Embryonic facial prominence (tissue), 1 donor: Measurements from ENCODE around the gene MACROH2A1.

Experiments
- DNase-seq: peaks from one replicate; pipeline ENCODE4 v3.0.0-alpha.2; 2016; ENCODE audit errors: extremely low spot score

MACROH2A1 gene

DNA sequence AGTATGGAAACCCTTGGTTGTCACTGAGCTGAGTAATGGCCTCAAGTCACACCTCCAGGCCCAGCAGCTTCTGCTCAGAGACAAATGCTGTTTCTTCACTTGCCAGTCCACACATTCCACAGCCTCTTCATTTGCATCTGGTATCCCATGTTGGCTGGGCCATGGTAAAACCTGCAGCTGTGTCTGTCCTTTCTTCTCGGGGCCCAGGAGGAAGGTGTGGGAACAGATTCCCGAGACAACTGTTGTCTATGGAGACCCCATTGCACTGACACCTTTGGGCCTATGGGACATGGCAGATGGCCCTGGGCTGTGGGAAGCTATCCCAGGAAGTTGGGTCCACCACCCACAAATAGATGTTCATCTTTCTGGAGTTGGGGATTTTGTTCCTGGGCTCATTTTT is 85.1 kb downstream of the MACROH2A1 start:
- no peak for DNase-seq

DNA sequence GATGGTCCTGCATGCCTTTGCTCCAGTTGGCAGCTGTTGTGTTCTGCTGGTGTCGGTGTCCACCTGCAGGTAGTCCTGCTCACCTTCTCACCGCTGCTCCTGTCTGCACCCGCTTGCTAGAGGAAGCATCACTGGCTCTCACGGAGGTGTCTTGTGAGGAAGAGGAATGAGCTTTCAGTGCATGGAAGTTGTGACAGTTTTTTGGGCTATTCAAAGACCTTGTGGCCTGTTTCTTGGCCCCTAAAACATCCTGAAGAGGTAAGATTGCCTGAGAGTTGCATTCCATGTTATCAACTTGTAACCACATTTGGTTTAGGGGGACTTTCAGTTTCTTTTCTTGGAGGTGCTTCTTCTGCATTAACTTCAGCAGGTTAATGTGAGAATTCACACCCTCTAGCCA is 85.6 kb downstream of the MACROH2A1 start:
- DNase-seq, result no peak

DNA sequence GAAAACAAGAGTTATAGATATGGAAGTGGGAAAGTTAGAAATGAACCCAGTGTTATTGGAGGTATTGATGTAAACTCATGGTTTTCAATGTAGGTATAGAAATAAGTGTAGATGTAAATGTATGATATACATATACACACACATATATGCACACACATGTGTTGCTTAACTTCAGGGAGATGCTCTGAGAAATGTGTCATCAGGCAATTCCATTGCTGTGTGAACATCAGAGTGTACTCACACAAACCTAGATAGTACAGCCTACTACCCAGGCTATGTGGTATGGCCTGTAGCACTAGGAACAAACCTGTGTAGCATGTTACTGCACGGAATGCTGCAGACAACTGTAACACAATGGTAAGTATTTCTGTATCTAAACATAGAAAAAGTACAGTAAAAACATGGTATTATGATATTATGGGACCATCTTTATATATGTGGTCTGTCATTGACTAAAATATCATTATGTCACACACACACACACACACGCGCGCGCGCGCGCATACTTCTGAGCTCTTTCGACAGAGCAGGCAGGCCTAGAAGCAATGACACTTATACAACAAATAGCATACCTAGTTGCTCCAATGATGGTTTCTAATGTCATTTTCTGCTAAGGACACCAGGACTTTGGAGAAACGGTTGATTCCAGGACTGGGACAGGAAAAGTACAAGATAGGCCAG is 86.6 kb downstream of the MACROH2A1 start:
- DNase-seq, result no peak

DNA sequence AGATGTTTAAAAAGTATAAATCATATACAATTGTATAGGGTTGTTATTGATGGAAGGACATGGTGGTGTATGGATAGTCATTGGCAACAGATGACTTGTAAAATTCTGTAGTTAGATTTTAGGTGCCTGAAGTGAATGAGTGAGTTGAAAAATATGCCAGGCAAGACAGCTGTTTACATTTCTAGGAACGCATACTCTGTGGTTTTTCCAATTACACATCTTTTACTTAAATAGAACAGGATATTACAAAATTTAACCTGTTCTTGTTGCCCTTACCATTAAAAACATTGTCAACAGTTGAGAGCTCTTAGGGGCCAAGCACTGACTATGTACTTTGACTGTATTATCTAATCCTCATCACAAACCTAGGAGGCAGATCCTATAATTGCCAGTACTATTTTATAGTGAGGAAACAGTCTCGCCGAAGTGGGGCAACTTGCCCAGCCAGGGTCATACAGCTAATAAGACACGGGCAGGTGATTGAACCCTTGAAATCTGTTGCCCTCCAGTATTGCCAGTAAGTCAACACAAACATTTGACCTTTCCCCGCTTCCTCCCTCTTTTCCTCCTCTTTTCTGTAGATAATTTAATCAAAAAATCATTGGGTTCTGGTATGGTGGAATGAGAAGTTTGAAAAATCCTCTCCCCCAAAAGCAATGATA is 88.6 kb downstream of the MACROH2A1 start:
- DNase-seq, result no peak

DNA sequence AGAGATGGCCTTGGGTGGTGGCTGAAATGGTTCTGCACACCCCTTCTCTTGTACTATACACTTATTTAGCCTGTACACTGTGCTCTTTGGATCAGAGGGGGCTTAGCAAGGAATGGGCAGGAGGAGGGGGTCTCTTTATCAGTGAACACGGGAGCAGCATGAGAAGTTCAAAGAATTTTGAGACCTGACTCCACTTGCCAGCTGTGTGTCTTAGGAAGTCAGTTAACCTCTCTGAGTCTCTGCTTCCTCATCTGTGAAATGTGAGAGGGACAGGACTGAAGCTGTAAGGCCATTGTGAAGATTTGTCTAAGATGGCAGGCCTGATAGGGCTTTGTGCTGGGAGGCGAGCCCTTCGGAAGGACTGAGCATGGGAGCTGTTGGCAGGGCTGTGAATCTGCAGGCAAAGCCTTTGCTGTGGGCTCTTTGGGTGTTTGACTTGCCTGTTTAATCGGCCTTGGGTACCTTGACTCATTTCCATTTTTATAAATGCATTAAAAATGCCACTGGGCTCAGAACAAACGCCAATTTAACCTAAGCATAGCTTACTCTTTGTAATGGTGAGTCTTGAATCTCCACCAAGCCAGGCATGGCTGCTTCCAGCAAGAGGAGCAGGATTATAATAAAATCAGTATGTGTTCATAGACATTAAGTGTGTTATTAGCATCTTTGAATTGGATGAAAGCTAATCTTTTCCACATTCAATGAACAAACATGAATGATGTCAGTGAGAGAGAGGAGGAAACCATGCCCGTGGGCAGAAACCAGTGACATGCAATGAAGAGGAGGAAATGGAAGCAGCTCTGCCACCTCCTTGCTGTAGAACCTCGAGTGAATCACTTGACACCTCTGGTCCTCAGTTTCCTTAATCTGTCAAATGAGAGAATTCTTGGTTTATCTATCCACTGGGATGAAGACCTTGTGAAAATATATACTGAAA is 89.4 kb downstream of the MACROH2A1 start:
- no peak for DNase-seq

DNA sequence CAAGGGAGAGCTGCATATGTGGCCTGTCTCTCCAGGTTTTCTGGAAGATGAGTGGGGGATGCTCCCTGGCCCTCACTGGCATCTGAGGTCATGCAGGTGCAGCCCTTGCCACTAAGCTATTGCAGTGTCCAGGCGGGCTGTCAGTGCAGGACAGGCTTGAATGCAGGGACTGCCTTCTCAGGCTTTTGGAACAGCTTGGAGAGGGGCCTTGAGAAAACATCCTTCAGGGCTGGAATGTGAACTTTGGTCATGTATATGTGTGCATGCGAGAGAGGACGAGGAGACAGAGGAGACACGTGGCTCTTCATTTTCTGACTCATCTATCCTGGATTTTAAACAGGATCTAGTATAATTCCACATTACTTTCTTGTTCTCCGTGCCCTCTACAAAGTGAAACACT is 90.3 kb downstream of the MACROH2A1 start:
- DNase-seq, result no peak

DNA sequence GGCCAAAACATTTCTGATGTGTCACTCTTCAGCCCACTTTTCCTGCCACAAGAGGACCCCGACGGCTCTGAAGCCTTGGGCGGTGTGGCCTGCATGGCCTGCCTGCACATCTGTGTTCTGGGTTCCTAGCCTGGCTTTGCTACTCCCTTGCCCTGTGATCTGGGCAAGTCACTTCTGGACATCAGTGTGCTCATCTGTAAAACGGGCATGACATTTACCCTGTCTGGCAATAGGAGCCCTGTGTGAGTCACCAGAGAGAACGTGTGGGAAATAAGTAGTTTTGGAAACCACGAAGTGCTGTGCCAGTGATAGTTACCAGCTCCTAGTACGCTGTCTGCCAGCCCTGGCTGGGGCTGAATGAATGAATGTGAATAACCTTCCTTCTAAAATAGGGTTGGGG is 90.8 kb downstream of the MACROH2A1 start:
- no peak for DNase-seq

DNA sequence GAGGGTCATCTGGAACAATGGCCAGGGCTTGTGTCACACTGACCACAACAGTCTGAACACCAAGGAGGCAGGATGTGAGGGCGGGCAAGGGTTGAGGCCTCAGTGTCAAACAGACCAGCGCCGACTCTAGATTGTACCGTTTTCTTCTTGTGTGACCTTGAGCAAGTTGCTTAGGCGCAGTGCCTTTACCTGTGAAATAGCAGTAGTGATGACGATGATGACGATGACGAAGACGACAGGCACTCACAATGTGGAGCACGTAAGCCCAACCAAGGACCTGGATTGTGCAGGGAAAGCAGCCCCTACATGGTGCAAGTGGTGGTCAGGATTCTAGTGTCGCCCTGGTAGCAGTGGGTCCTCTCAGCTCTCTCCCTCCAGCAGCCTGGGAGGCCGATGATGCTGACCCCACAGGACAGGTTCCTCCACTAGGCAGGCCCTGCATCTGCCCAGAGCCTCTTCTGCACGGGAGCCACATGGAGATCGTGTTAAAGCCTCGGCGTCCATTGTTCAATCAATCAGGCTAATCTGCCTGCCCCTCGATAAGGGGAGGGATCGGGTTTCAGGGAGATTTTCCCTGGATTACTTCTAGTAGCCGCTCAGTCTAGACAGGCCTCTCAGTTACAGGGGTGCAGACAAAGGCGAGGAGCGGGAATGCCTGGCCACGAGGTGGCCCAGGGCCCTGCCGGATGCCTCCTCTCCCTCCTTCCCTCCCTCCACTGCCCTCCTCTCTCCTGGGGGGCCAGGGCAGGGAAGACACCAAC is 91.7 kb downstream of the MACROH2A1 start:
- no peak for DNase-seq

DNA sequence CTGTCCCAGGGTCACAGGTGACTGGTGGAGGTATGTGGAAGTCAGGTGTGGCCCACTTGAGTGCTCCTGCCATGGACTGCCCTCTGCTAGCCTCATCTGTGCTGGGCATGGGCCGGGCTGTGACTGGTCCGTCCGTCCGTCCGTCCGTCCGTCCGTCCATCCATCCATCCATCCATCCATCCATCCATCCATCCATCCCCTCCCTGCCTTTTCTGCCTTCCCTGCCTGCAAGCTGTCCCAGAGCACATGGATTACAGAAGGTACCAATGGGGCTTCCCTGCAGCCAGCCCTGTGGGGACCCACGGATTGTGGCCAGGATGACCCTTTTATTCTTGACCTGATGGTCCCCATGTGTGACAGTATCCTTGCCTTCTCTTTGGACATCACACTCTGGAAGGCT is 92.5 kb downstream of the MACROH2A1 start:
- DNase-seq, result no peak

DNA sequence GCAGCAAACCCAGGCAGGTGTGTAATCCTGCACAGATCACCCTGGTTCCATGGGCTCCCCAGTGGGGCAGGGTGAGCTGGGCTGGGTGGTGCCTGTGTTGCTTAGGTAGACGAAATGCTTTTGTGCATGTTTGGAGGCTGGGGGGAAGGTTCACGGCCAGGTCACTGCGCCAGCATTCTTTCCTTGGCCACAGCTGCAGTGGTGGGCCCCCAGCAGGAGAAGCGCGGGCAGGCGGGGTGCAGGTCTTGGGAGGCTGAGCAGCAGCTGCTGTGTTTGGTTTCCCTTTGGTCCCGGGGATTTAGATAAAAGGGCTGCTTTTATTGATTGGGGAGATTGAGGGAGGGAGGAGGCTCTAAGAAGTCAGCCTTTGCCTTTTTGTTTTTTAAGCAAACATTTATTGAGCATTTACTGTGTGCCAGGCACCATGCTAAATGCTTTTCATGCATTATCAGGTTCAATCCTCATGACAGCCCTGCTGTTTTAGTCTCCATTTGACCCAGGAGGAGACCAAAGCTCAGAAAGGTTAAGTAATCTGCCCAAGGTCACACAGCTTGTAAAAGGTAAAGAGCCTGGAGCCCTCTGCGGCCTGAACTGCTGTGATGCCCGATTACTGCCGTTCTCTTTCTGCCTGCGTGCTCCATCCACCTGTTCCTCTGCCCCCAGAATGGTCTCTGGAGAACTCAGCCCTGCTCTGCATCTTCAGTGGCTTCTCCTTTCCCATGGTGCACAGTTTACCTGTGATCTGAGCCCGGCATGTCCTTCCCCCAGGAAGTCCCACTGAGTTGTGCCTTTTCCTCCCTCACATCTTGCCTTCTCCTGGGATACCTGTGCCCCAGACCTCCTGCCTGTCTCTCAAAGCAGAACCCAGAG is 94.4 kb downstream of the MACROH2A1 start:
- DNase-seq, result peak; percentile 32

DNA sequence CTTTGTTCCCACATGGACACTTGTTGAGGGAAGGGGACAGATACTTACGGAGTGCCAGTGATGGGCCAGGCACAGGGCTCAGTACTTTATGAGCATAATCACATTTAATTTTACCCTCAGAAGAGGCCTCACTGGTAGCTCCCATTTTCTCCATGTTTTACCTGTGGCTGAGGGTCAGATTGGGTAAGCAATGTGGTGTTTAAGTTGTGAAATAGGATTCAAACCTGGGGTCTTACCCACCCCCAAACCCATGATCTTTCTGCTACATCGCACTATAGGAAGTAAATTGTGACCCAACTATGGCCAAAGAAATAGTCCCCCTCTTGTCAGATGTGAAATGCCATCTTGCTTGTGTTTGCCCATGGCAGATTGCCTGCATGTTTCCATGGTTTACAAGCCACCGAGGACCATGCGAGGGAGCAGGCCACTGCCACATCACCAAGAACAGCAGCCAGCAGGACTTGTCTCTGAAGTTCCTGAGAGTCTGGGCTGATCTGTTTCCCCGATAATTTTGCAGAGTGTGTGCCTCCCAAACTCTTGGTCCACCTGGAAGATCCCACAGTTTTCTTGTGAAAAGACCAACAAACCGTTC is 95.4 kb downstream of the MACROH2A1 start:
- no peak for DNase-seq

DNA sequence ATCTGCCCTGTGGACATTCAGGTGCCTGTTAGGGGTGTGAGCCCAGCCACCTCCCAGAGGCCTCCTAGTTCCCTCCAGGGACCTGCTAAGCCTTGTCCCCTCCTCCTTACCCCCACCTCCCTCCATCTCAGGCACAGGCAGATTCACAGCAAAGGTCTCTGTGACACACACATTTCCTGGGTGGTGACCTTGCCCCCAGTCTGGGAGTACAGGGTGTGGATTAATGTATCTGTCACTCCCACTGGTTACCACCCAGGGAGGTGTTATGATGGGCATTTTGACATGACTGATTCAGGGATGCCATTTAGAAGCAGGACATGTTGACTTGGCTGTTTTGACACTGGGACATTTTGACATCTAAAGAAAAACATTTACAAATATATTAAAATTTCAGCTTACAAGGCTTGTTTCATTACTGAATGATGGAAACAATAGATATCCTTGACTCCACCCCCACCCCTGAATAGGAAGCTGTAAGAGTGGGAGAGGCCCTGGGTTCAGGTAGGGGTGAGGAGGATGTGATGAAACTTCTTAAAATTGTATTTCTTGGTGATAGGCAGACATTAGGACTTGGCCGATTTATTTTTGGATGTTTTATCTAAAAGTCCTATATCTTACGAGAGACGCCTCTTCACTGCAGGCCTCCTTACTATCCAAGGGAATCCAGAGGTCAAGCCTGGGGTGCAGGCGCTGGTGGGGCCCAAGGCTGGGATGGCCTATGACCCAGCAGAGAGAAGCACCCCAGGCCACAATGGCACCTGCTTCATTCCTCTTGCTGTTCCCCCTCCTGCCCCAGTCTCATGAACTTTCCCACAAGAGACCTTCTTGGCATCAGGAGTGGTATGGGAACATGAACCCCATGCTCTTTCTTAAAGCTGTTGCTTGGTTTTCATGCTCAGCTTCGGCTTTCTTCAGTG is 101.9 kb downstream of the MACROH2A1 start:
- DNase-seq, result no peak

DNA sequence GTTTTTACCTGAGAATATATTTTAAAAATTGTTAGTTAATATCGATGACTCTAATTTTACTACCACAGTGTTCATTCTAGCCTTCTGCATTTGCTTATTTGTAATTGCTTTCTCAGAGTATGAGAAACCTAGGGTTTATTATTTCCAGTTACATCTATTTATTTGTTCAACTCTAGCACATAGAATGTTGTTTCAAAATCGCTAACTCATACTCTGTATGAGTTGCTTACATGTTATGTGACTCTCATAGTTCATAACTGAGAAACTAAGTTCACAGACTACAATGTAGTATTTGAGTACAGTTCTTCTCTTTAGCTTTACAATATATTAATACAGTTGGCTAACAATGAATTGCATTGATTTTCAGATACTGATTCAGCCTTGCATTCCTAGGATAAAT is 103.2 kb downstream of the MACROH2A1 start:
- DNase-seq, result no peak

DNA sequence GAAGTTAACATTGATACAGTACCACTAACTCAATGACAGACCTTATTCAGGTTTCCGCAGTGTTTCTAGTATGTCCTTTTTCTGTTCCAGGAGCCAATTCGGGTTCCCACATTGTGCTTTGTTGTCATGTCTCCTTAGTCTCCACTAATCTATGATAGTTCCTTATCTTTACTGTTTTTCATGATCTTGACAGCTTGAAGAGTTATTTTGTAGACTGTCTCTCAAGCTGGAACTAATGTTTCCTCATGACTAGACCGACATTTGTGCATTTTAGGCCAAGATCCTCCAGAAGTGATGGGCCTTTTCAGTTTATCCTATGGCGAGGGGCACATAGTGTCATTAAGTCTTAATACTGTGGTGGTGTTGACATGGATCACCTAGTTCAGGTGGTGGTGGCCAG is 104.2 kb downstream of the MACROH2A1 start:
- no peak for DNase-seq

DNA sequence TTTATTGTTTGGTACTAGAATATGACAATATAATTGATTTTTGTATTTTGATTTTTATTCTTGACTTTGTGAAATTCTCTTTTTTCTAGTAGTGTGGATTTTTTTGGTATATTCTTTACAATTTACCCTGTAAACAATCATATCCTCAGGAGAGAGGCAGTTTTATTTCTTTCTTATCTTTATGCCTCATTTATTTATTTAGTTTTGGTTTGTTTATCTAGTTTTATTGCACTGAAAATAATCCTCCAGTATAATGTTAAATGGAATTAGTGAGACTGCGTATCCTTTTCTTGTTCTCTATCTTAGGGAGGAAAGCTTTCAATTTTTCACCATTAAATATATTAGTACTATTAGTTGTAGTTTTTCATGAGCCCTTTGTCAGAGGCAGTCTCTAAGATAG is 109.4 kb downstream of the MACROH2A1 start:
- DNase-seq, result no peak

DNA sequence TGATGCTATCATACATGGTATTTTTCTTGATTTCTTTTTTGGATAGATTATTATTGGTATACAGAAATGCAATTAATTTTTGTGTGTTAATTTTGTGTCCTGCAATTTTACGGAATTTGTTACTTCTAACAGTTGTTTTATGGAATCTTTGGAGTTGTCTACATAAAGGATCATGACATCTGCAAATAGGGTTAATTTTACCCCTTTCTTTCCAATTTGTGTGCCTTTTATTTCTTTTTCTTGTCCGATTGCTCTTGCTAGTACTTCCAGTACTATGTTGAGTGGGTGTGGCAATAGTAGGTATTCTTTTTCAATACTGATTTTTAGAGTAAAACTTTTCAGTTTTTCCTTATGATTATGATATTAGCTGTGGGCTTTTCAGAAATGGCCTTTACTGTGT is 111.5 kb downstream of the MACROH2A1 start:
- DNase-seq, result no peak
